MCF 10A (cell line): ENCODE results near the gene CCDC27. TPM values are rescaled to one million over a fixed set of nuclear protein-coding genes. Genes with fewer than 3 reads are reported as not detected.
"Not testable (repeated sequence)": the region's sequence is repeated elsewhere in the genome, so short reads cannot be mapped to it uniquely, and the experiment has no call there.

Experiments
- BruUV-seq: library from RNA; stranded (reverse); fragments of 400-500 nt; replicated peaks from 2 replicates; lab custom pipeline; 2021; lab: Mats Ljungman, UMichigan
- CTCF ChIA-PET: fragments of 300-600 bp; sonication (Branson Sonifier 250); formaldehyde crosslinking; extraction: SDS; loops from one replicate; lab custom pipeline; 2021; ENCODE audit warnings: antibody characterized with exemption, inconsistent platforms; lab: Yijun Ruan, JAX
- POLR2A ChIA-PET: fragments of 300-600, 350-650 bp; sonication (Branson Sonifier 250); formaldehyde crosslinking; extraction: SDS; loops from one replicate; lab custom pipeline; 2020; ENCODE audit warnings: antibody characterized with exemption, inconsistent platforms; lab: Yijun Ruan, JAX
- DNase-seq: peaks from one replicate; pipeline ENCODE4 v3.0.0-alpha.2; 2018; ENCODE audit not compliant: unreplicated experiment
- H3K27ac Mint-ChIP-seq: one replicate; pipeline ENCODE4 v1.8.0; 2022; ENCODE audit warnings: mild to moderate bottlenecking, low read depth, mixed read lengths; ENCODE audit not compliant: unreplicated experiment
- H3K27me3 Mint-ChIP-seq: one replicate; pipeline ENCODE4 v1.8.0; 2022; ENCODE audit warnings: mixed read lengths; ENCODE audit not compliant: insufficient read depth, unreplicated experiment
- H3K36me3 Mint-ChIP-seq: one replicate; pipeline ENCODE4 v1.8.0; 2022; ENCODE audit warnings: mild to moderate bottlenecking, moderate library complexity, mixed read lengths; ENCODE audit not compliant: insufficient read depth, unreplicated experiment
- H3K4me1 Mint-ChIP-seq: one replicate; pipeline ENCODE4 v1.8.0; 2022; ENCODE audit warnings: mixed read lengths; ENCODE audit not compliant: insufficient read depth, unreplicated experiment
- H3K4me3 Mint-ChIP-seq: one replicate; pipeline ENCODE4 v1.8.0; 2022; ENCODE audit warnings: mild to moderate bottlenecking, moderate library complexity, mixed read lengths; ENCODE audit not compliant: unreplicated experiment
- H3K9me3 Mint-ChIP-seq: one replicate; pipeline ENCODE4 v1.8.0; 2022; ENCODE audit warnings: mixed read lengths; ENCODE audit not compliant: unreplicated experiment
- CTCF ChIP-seq: fragments of 200-600 bp; IDR thresholded peaks from one replicate; pipeline ENCODE4 v1.8.0; 2022; ENCODE audit warnings: antibody characterized with exemption, mild to moderate bottlenecking; ENCODE audit not compliant: unreplicated experiment
- intact Hi-C: fragments of 100-400 bp; cut with micrococcal nuclease; formaldehyde crosslinking; loops from 2 replicates; pipeline ENCODE4 v1.14.1; 2022
- total RNA-seq: library from RNA; stranded (reverse); gene quantifications from 2 replicates; pipeline ENCODE4 v1.2.3, GENCODE V29; 2022

Gene CCDC27
- total RNA-seq, 1 experiment from 2014 or later = not detected

- no TSS peak for BruUV-seq
- TF ChIP-seq CTCF = no peak
- Mint-ChIP-seq H3K36me3 (peaks cover 6% of the 10 kb centered on the region), H3K9me3 (no peaks in the 10 kb centered on the region), H3K4me3 (no peak overlapping the region), H3K27me3 (no peaks in the 10 kb centered on the region), H3K4me1 (peaks cover 5% of the 10 kb centered on the region), H3K27ac (no peak overlapping the region)
- DNase-seq = no peak
- CTCF ChIA-PET = interaction anchor here (3.0 kb wide), 1 partner anchor 26 kb away, joined by 14 read pairs; no protein-coding TSS in a partner anchor
- intact Hi-C loops = no loop called here
- POLR2A ChIA-PET = interaction anchor here (0.6 kb wide), 1 partner anchor 20 kb away, joined by 3 read pairs; no protein-coding TSS in a partner anchor
Measured at GRCh38 chr1:3721955-3722465, 30.2 kb upstream of the CCDC27 start.

- Mint-ChIP-seq H3K27ac (no peak overlapping the region), H3K36me3 (peaks cover 6% of the 10 kb centered on the region), H3K4me1 (peaks cover 5% of the 10 kb centered on the region), H3K9me3 (no peaks in the 10 kb centered on the region), H3K27me3 (no peaks in the 10 kb centered on the region), H3K4me3 (no peak overlapping the region)
- POLR2A ChIA-PET = no interaction called here
- intact Hi-C loops = no loop called here
- CTCF ChIA-PET = interaction anchor here (0.6 to 2.2 kb wide), 3 partner anchors 27 to 232 kb away, joined by 5 to 18 read pairs (median 12); no protein-coding TSS in a partner anchor
- no peak for TF ChIP-seq CTCF
- no peak for DNase-seq
- BruUV-seq = no TSS peak
Measured at GRCh38 chr1:3722846-3723245, 29.4 kb upstream of the CCDC27 start.

GRCh38 chr1:3724416-3725030, 27.7 kb upstream of the CCDC27 start:
- not testable (repeated sequence) for H3K27me3 Mint-ChIP-seq, H3K36me3 Mint-ChIP-seq, H3K9me3 Mint-ChIP-seq, H3K27ac Mint-ChIP-seq, H3K4me1 Mint-ChIP-seq, BruUV-seq, H3K4me3 Mint-ChIP-seq
- intact Hi-C loops = loop anchor here (1.0 to 2.0 kb wide), 5 partner anchors 29 to 272 kb away; no protein-coding TSS in a partner anchor
- peak; percentile 72 for DNase-seq
- peak; percentile 95 for TF ChIP-seq CTCF
- ChIA-PET CTCF (interaction anchor here (0.5 to 2.2 kb wide), 35 partner anchors 8 to 1378 kb away, joined by 3 to 19 read pairs (median 5); partner anchors contain the start of gene CCDC27), POLR2A (interaction anchor here (0.6 to 1.0 kb wide), 6 partner anchors 14 to 264 kb away, joined by 3 to 6 read pairs (median 4); no protein-coding TSS in a partner anchor)

- BruUV-seq = no TSS peak
Measured at GRCh38 chr1:3725366-3725765, 26.9 kb upstream of the CCDC27 start.

More at GRCh38 chr1:3725366-3725765, 26.9 kb upstream of the CCDC27 start:
- Mint-ChIP-seq H3K9me3 (no peaks in the 10 kb centered on the region), H3K36me3 (peaks cover 6% of the 10 kb centered on the region), H3K4me3 (no peak overlapping the region), H3K27me3 (no peaks in the 10 kb centered on the region), H3K4me1 (peaks cover 4% of the 10 kb centered on the region), H3K27ac (no peak overlapping the region)
- TF ChIP-seq CTCF = no peak
- ChIA-PET CTCF (interaction anchor here (0.5 to 2.2 kb wide), 15 partner anchors 7 to 1379 kb away, joined by 3 to 19 read pairs (median 9); no protein-coding TSS in a partner anchor), POLR2A (interaction anchor here (0.9 kb wide), 1 partner anchor 105 kb away, joined by 4 read pairs; no protein-coding TSS in a partner anchor)
- DNase-seq = no peak
- intact Hi-C loops = loop anchor here (2.0 kb wide), 1 partner anchor 273 kb away; no protein-coding TSS in a partner anchor
